SK-N-SH (cell line): ENCODE results near the gene TSPAN6. TPM values are rescaled to one million over a fixed set of nuclear protein-coding genes. Genes with fewer than 3 reads are reported as not detected.

Experiments used
- CTCF ChIA-PET: fragments of 300-600, 350-600 bp; formaldehyde crosslinking; extraction: SDS; loops from one replicate; lab custom pipeline; 2021; lab: Yijun Ruan, JAX
- POLR2A ChIA-PET: fragments of 350-600 bp; sonication (Branson Sonifier 250); formaldehyde crosslinking; extraction: SDS; loops from one replicate; lab custom pipeline; 2020; ENCODE audit warnings: antibody characterized with exemption, inconsistent platforms; lab: Yijun Ruan, JAX
- DNase-seq: peaks from one replicate; pipeline ENCODE4 v3.0.0; 2012
- H2AFZ ChIP-seq: fragments of 200-600 bp; sonication (generic); 2 replicates; pipeline ENCODE4 v1.8.1; 2016; ENCODE audit warnings: antibody characterized with exemption, mild to moderate bottlenecking, low read depth
- H3F3A ChIP-seq: fragments of 200-600 bp; sonication (generic); replicated peaks from 2 replicates; pipeline ENCODE3; 2016; ENCODE audit warnings: antibody characterized with exemption, mild to moderate bottlenecking; ENCODE audit not compliant: insufficient read depth
- H3K27ac ChIP-seq, 2 experiments: fragments of 200-500 bp in 1 of 2; fragments of 200-600 bp in 1 of 2; sonication (Bioruptor generic) in 1 of 2; sonication (generic), shearing (Covaris generic) in 1 of 2; 2 replicates each; pipeline versions ENCODE4 v1.5.1 to v1.6.1; 2014 to 2016; ENCODE audit warnings: low read depth in 2 of 2, inconsistent platforms in 1 of 2, low read length in 1 of 2, mild to moderate bottlenecking in 1 of 2, mixed read lengths in 1 of 2
- H3K27me3 ChIP-seq: fragments of 200-600 bp; sonication (generic), shearing (Covaris generic); 2 replicates; pipeline ENCODE4 v1.6.1; 2016; ENCODE audit warnings: mixed run types; ENCODE audit not compliant: insufficient read depth
- H3K36me3 ChIP-seq, 2 experiments: fragments of 200-500 bp in 1 of 2; fragments of 200-600 bp in 1 of 2; sonication (Bioruptor generic) in 1 of 2; sonication (generic) in 1 of 2; replicated peaks in 1 of 2; 2 replicates each; pipeline versions ENCODE3 to v1.5.1; 2014 to 2016; ENCODE audit warnings: low read length in 1 of 2, mild to moderate bottlenecking in 1 of 2; ENCODE audit not compliant: insufficient read depth in 2 of 2, control insufficient read depth in 1 of 2
- H3K4me1 ChIP-seq, 2 experiments: fragments of 200-500 bp in 1 of 2; fragments of 200-600 bp in 1 of 2; sonication (Bioruptor generic) in 1 of 2; sonication (generic), shearing (Covaris generic) in 1 of 2; 2 replicates each; pipeline versions ENCODE4 v1.5.1 to v1.6.1; 2014 to 2016; ENCODE audit warnings: low read depth in 1 of 2, low read length in 1 of 2, mixed run types in 1 of 2; ENCODE audit not compliant: insufficient read depth in 2 of 2, control insufficient read depth in 1 of 2
- H3K4me2 ChIP-seq: fragments of 200-600 bp; sonication (generic), shearing (Covaris generic); 2 replicates; pipeline ENCODE4 v1.6.1; 2017; ENCODE audit warnings: mixed run types
- H3K4me3 ChIP-seq, 2 experiments: fragments of 200-500 bp in 1 of 2; fragments of 200-600 bp in 1 of 2; sonication (Bioruptor generic) in 1 of 2; sonication (generic), shearing (Covaris generic) in 1 of 2; 2 replicates each; pipeline versions ENCODE4 v1.5.1 to v1.8.1; 2014 to 2016; ENCODE audit warnings: low read depth in 2 of 2, inconsistent platforms in 1 of 2, low read length in 1 of 2, mild to moderate bottlenecking in 1 of 2, mixed read lengths in 1 of 2, moderate library complexity in 1 of 2
- H3K79me2 ChIP-seq: fragments of 200-600 bp; sonication (generic); 2 replicates; pipeline ENCODE4 v1.8.1; 2017; ENCODE audit warnings: mild to moderate bottlenecking; ENCODE audit not compliant: insufficient read depth
- H3K9ac ChIP-seq: fragments of 200-600 bp; sonication (generic); 2 replicates; pipeline ENCODE4 v1.6.1; 2017; ENCODE audit warnings: mixed run types
- H3K9me2 ChIP-seq: fragments of 200-600 bp; sonication (generic); 2 replicates; pipeline ENCODE4 v1.6.1; 2017; ENCODE audit warnings: mixed run types
- H3K9me3 ChIP-seq: fragments of 200-600 bp; sonication (generic); 2 replicates; pipeline ENCODE4 v1.6.1; 2017; ENCODE audit warnings: mixed run types, mild to moderate bottlenecking, moderate library complexity
- H4K20me1 ChIP-seq: fragments of 200-600 bp; sonication (generic); 2 replicates; pipeline ENCODE4 v1.6.1; 2017; ENCODE audit warnings: mild to moderate bottlenecking, mixed run types; ENCODE audit not compliant: insufficient read depth
- CHD2 ChIP-seq: fragments of 150-350 bp; IDR thresholded peaks from 2 replicates; pipeline ENCODE4 v1.6.1; 2018; ENCODE audit warnings: low read length; ENCODE audit not compliant: partially characterized antibody
- FOXJ3 ChIP-seq: sonication (generic); formaldehyde crosslinking; IDR thresholded peaks from 2 replicates; pipeline ENCODE4 v1.5.1; 2020; ENCODE audit warnings: mild to moderate bottlenecking, missing genetic modification reagents
- GABPA ChIP-seq: IDR thresholded peaks from 2 replicates; pipeline ENCODE4 v1.4.0; 2012; ENCODE audit warnings: low read depth, mild to moderate bottlenecking
- MEF2A ChIP-seq: IDR thresholded peaks from 2 replicates; pipeline ENCODE4 v1.4.0; 2012; ENCODE audit warnings: low read depth, borderline replicate concordance
- NRF1 ChIP-seq: IDR thresholded peaks from 2 replicates; pipeline ENCODE4 v1.6.1; 2012; ENCODE audit warnings: low read depth, mild to moderate bottlenecking, low read length
- POLR2AphosphoS5 ChIP-seq: IDR thresholded peaks from 2 replicates; pipeline ENCODE4 v1.6.1; 2012; ENCODE audit warnings: low read depth, low read length
- RAD21 ChIP-seq: IDR thresholded peaks from 2 replicates; pipeline ENCODE4 v1.6.1; 2012; ENCODE audit warnings: mild to moderate bottlenecking, low read length
- RXRA ChIP-seq: IDR thresholded peaks from 2 replicates; pipeline ENCODE4 v1.4.0; 2012; ENCODE audit warnings: low read depth, mild to moderate bottlenecking, borderline replicate concordance
- SIN3A ChIP-seq: IDR thresholded peaks from 2 replicates; pipeline ENCODE4 v1.6.1; 2012; ENCODE audit warnings: low read depth, mild to moderate bottlenecking, low read length, moderate library complexity, borderline replicate concordance
- SMC3 ChIP-seq: IDR thresholded peaks from 2 replicates; pipeline ENCODE4 v1.6.1; 2012; ENCODE audit warnings: low read depth, low read length, improper control_type of control experiment
- TCF12 ChIP-seq: IDR thresholded peaks from 2 replicates; pipeline ENCODE4 v1.4.0; 2012
- TEAD4 ChIP-seq: IDR thresholded peaks from 2 replicates; pipeline ENCODE4 v1.4.0; 2012; ENCODE audit warnings: mild to moderate bottlenecking, borderline replicate concordance; ENCODE audit not compliant: insufficient read depth
- WGBS: methylation state at CpG from one replicate; pipeline ENCODE4 v1.1.6; 2017; ENCODE audit warnings: low lambda C conversion rate; 5-methylcytosine and 5-hydroxymethylcytosine counted together
- polyA plus RNA-seq, 3 experiments: library from polyadenylated mRNA; depleted of rRNA; stranded (reverse); fragments of >200 nt; gene quantifications; 2 replicates each; pipeline ENCODE4 v1.2.3, GENCODE V29; 2012
- TF ChIP-seq, protein P1 (sequence below): IDR thresholded peaks from 2 replicates; pipeline ENCODE4 v1.4.0; 2012; ENCODE audit warnings: low read depth
- TF ChIP-seq, protein P2 (sequence below): fragments of 200-600 bp; sonication (generic); IDR thresholded peaks from 2 replicates; pipeline ENCODE4 v1.6.1; 2017; ENCODE audit warnings: antibody characterized with exemption, mild to moderate bottlenecking, moderate library complexity
- TF ChIP-seq, protein P3 (sequence below): IDR thresholded peaks from 2 replicates; pipeline ENCODE4; 2012
- TF ChIP-seq, protein P4 (sequence below): fragments of 150-350 bp; IDR thresholded peaks from 2 replicates; pipeline ENCODE4 v1.6.1; 2017; ENCODE audit warnings: antibody characterized with exemption, low read length, low read depth, borderline replicate concordance
- TF ChIP-seq, protein P5 (sequence below): fragments of 150-350 bp; IDR thresholded peaks from 2 replicates; pipeline ENCODE4 v1.6.1; 2016; ENCODE audit warnings: mild to moderate bottlenecking, low read depth, low read length
- TF ChIP-seq, protein P6 (sequence below): IDR thresholded peaks from 2 replicates; pipeline ENCODE4 v1.4.0; 2012; ENCODE audit warnings: low read depth, borderline replicate concordance
- TF ChIP-seq, protein P7 (sequence below): IDR thresholded peaks from 2 replicates; pipeline ENCODE4 v1.4.0; 2012; ENCODE audit warnings: low read depth, borderline replicate concordance

The TSPAN6 gene
- polyA plus RNA-seq, 1 of the 3 experiments (the other 2 are of a cell fraction): 20.9 TPM

DNA sequence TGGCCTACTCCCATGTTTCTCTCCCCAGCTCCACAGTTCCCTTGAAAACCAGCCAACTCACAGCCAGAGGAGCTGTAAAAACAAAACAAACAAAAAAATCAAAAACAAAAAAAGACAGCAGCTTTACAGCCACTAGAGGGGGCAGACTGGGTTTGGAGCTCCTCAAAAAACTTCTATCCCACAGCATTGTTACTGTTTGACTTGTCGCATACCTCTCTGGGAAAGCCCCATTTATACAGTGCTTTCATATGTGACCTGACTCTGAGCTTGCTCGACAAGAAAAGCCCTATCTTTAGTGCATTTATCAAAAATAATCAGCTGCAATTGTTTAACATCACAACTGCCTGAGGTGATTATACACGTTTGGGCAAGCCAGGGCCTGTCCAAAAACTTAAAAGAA lies 21.6 kb downstream of the TSPAN6 start:
- H3K36me3 ChIP-seq: no peaks in the 10 kb centered on the region
- H3K4me1 ChIP-seq: no peaks in the 10 kb centered on the region
- no peak overlapping the region for H3K27ac ChIP-seq
- H3F3A ChIP-seq: no peaks in the 10 kb centered on the region
- no peaks in the 10 kb centered on the region for H3K9me3 ChIP-seq
- H3K4me2 ChIP-seq: no peak overlapping the region
- H3K9ac ChIP-seq: no peak overlapping the region
- no peaks in the 10 kb centered on the region for H4K20me1 ChIP-seq
- TF ChIP-seq SIN3A (no peak), GABPA (no peak), POLR2AphosphoS5 (no peak), MEF2A (no peak), SMC3 (0 out of 2 replicates have a peak, but pooled peaks have one; percentile 21), RAD21 (peak; percentile 20; the same call in 1 of the 2 replicates)
- TF ChIP-seq, protein P1, sequence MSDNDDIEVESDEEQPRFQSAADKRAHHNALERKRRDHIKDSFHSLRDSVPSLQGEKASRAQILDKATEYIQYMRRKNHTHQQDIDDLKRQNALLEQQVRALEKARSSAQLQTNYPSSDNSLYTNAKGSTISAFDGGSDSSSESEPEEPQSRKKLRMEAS: no peak
- TF ChIP-seq, protein P2, sequence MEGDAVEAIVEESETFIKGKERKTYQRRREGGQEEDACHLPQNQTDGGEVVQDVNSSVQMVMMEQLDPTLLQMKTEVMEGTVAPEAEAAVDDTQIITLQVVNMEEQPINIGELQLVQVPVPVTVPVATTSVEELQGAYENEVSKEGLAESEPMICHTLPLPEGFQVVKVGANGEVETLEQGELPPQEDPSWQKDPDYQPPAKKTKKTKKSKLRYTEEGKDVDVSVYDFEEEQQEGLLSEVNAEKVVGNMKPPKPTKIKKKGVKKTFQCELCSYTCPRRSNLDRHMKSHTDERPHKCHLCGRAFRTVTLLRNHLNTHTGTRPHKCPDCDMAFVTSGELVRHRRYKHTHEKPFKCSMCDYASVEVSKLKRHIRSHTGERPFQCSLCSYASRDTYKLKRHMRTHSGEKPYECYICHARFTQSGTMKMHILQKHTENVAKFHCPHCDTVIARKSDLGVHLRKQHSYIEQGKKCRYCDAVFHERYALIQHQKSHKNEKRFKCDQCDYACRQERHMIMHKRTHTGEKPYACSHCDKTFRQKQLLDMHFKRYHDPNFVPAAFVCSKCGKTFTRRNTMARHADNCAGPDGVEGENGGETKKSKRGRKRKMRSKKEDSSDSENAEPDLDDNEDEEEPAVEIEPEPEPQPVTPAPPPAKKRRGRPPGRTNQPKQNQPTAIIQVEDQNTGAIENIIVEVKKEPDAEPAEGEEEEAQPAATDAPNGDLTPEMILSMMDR: peak; percentile 63
- WGBS: 30% methylated on average over 3 of the region's 3 CpGs
- H3K4me3 ChIP-seq: no peak overlapping the region
- H2AFZ ChIP-seq: no peak overlapping the region
- no peaks in the 10 kb centered on the region for H3K27me3 ChIP-seq
- ChIA-PET CTCF (interaction anchor here (0.8 to 1.9 kb wide), 6 partner anchors 9 to 103 kb away, joined by 3 to 10 read pairs (median 4); partner anchors contain the start of gene TSPAN6), POLR2A (no interaction called here)
- H3K79me2 ChIP-seq: no peaks in the 10 kb centered on the region
- H3K9me2 ChIP-seq: no peaks in the 10 kb centered on the region
- peak; percentile 37 for DNase-seq

DNA sequence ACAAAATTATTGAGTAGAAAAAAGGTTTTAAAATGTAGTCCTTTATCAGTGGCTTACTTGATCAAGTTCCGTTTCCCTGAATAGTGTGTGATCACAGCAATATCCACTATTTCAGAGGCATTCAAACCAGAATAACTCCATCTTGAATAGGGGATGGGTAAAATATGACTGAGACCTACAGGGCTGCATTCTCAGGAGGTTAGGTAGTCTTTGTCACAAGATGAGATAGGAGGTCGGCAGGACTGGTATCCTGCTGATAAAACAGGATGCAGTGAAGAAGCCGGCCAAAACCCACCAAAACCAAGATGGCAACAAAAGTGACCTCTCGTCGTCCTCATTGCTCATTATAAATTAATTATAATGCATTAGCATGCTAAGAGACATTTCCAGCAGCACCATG lies 24.7 kb downstream of the TSPAN6 start:
- no peaks in the 10 kb centered on the region for H3K79me2 ChIP-seq
- H3K9me3 ChIP-seq: no peaks in the 10 kb centered on the region
- no peak overlapping the region for H3K4me2 ChIP-seq
- H3K27me3 ChIP-seq: no peaks in the 10 kb centered on the region
- H3K9ac ChIP-seq: no peak overlapping the region
- no peak overlapping the region for H3K27ac ChIP-seq
- H4K20me1 ChIP-seq: no peaks in the 10 kb centered on the region
- 42% methylated on average over 5 of the region's 5 CpGs for WGBS
- H3F3A ChIP-seq: no peaks in the 10 kb centered on the region
- no peak overlapping the region for H3K4me3 ChIP-seq
- no peak overlapping the region for H2AFZ ChIP-seq
- no peak for DNase-seq
- ChIA-PET CTCF (interaction anchor here (1.3 kb wide), 1 partner anchor 25 kb away, joined by 3 read pairs; the partner anchor contains the start of gene TSPAN6), POLR2A (no interaction called here)
- H3K9me2 ChIP-seq: no peaks in the 10 kb centered on the region
- H3K4me1 ChIP-seq: no peaks in the 10 kb centered on the region
- H3K36me3 ChIP-seq: no peaks in the 10 kb centered on the region
- TF ChIP-seq FOXJ3 (CRISPR knock-in tag): no peak
- TF ChIP-seq RXRA: no peak
- TF ChIP-seq, protein P3, sequence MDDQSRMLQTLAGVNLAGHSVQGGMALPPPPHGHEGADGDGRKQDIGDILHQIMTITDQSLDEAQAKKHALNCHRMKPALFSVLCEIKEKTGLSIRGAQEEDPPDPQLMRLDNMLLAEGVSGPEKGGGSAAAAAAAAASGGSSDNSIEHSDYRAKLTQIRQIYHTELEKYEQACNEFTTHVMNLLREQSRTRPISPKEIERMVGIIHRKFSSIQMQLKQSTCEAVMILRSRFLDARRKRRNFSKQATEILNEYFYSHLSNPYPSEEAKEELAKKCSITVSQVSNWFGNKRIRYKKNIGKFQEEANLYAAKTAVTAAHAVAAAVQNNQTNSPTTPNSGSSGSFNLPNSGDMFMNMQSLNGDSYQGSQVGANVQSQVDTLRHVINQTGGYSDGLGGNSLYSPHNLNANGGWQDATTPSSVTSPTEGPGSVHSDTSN: no peak
- TF ChIP-seq TEAD4: no peak
- no peak for TF ChIP-seq RAD21
- TF ChIP-seq CHD2: no peak
- TF ChIP-seq, protein P4, sequence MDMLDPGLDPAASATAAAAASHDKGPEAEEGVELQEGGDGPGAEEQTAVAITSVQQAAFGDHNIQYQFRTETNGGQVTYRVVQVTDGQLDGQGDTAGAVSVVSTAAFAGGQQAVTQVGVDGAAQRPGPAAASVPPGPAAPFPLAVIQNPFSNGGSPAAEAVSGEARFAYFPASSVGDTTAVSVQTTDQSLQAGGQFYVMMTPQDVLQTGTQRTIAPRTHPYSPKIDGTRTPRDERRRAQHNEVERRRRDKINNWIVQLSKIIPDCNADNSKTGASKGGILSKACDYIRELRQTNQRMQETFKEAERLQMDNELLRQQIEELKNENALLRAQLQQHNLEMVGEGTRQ: no peak
- TF ChIP-seq, protein P5, sequence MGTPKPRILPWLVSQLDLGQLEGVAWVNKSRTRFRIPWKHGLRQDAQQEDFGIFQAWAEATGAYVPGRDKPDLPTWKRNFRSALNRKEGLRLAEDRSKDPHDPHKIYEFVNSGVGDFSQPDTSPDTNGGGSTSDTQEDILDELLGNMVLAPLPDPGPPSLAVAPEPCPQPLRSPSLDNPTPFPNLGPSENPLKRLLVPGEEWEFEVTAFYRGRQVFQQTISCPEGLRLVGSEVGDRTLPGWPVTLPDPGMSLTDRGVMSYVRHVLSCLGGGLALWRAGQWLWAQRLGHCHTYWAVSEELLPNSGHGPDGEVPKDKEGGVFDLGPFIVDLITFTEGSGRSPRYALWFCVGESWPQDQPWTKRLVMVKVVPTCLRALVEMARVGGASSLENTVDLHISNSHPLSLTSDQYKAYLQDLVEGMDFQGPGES: no peak
- TF ChIP-seq SIN3A: no peak
- TF ChIP-seq TCF12: no peak
- TF ChIP-seq NRF1: no peak
- TF ChIP-seq, protein P6, sequence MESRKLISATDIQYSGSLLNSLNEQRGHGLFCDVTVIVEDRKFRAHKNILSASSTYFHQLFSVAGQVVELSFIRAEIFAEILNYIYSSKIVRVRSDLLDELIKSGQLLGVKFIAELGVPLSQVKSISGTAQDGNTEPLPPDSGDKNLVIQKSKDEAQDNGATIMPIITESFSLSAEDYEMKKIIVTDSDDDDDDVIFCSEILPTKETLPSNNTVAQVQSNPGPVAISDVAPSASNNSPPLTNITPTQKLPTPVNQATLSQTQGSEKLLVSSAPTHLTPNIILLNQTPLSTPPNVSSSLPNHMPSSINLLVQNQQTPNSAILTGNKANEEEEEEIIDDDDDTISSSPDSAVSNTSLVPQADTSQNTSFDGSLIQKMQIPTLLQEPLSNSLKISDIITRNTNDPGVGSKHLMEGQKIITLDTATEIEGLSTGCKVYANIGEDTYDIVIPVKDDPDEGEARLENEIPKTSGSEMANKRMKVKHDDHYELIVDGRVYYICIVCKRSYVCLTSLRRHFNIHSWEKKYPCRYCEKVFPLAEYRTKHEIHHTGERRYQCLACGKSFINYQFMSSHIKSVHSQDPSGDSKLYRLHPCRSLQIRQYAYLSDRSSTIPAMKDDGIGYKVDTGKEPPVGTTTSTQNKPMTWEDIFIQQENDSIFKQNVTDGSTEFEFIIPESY: no peak
- TF ChIP-seq, protein P7, sequence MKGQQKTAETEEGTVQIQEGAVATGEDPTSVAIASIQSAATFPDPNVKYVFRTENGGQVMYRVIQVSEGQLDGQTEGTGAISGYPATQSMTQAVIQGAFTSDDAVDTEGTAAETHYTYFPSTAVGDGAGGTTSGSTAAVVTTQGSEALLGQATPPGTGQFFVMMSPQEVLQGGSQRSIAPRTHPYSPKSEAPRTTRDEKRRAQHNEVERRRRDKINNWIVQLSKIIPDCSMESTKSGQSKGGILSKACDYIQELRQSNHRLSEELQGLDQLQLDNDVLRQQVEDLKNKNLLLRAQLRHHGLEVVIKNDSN: no peak
